Hepatocyte (in vitro differentiated cells): ENCODE results near the gene RBM19. TPM values are rescaled to one million over a fixed set of nuclear protein-coding genes. Genes with fewer than 3 reads are reported as not detected.
A peak's percentile ranks its signal among the peaks of the same experiment; 100 is the strongest.

Source experiments
- DNase-seq: peaks from one replicate; pipeline ENCODE4 v3.0.0-alpha.2; 2016; ENCODE audit warnings: low spot score
- H2AFZ ChIP-seq: fragments of 200-600 bp; sonication (generic); 2 replicates; pipeline ENCODE4 v1.6.0; 2016; ENCODE audit warnings: antibody characterized with exemption, mild to moderate bottlenecking
- H3K27ac ChIP-seq: fragments of 200-600 bp; sonication (generic); 2 replicates; pipeline ENCODE4 v1.5.1; 2016; ENCODE audit warnings: mild to moderate bottlenecking
- H3K27me3 ChIP-seq: fragments of 200-600 bp; sonication (generic); 2 replicates; pipeline ENCODE4 v1.6.1; 2016
- H3K36me3 ChIP-seq: fragments of 200-600 bp; sonication (generic); replicated peaks from 2 replicates; pipeline ENCODE4 v1.5.1; 2016; ENCODE audit warnings: low read depth; ENCODE audit not compliant: insufficient read depth
- H3K4me1 ChIP-seq: fragments of 200-600 bp; sonication (generic); 2 replicates; pipeline ENCODE4 v1.5.1; 2016; ENCODE audit warnings: mild to moderate bottlenecking, moderate library complexity; ENCODE audit not compliant: insufficient read depth
- H3K4me2 ChIP-seq: fragments of 200-600 bp; sonication (generic); 2 replicates; pipeline ENCODE4 v1.6.0; 2016
- H3K4me3 ChIP-seq: fragments of 200-600 bp; sonication (generic); 2 replicates; pipeline ENCODE4 v1.5.1; 2016; ENCODE audit warnings: mild to moderate bottlenecking
- H3K79me2 ChIP-seq: fragments of 200-600 bp; sonication (generic); 2 replicates; pipeline ENCODE4 v1.6.0; 2017; ENCODE audit warnings: mild to moderate bottlenecking
- H3K9me2 ChIP-seq: fragments of 200-600 bp; sonication (generic); replicated peaks from 2 replicates; pipeline ENCODE4 v1.6.0; 2017; ENCODE audit warnings: mild to moderate bottlenecking; ENCODE audit not compliant: insufficient read depth
- H3K9me3 ChIP-seq: fragments of 200-600 bp; sonication (generic); 2 replicates; pipeline ENCODE4 v1.5.1; 2016; ENCODE audit warnings: low read depth, mild to moderate bottlenecking
- H4K20me1 ChIP-seq: fragments of 200-600 bp; sonication (generic); 2 replicates; pipeline ENCODE4 v1.6.0; 2016; ENCODE audit warnings: mild to moderate bottlenecking; ENCODE audit not compliant: insufficient read depth, poor library complexity, severe bottlenecking
- EZH2 ChIP-seq: fragments of 200-600 bp; sonication (generic); IDR thresholded peaks from 2 replicates; pipeline ENCODE4 v1.6.1; 2016; ENCODE audit warnings: antibody characterized with exemption, mild to moderate bottlenecking, borderline replicate concordance
- EZH2phosphoT487 ChIP-seq: fragments of 200-600 bp; sonication (generic); IDR thresholded peaks from one replicate; pipeline ENCODE4 v1.6.1; 2018; ENCODE audit warnings: antibody characterized with exemption, mild to moderate bottlenecking, low read depth, moderate library complexity; ENCODE audit not compliant: unreplicated experiment, severe bottlenecking
- WGBS: methylation state at CpG from one replicate; pipeline ENCODE4 v1.1.6; 2016; ENCODE audit warnings: low lambda C conversion rate; ENCODE audit errors: missing lambda C conversion rate; 5-methylcytosine and 5-hydroxymethylcytosine counted together
- polyA plus RNA-seq: library from polyadenylated mRNA; unstranded; fragments of >200 nt; fragmentation: Nextera tagmentation; extraction: Ambion mirVana; gene quantifications from 2 replicates; pipeline ENCODE4 v1.2.1, GENCODE V29; 2016
- total RNA-seq: library from RNA; depleted of rRNA; stranded (reverse); fragments of >200 nt; gene quantifications from 2 replicates; pipeline ENCODE4 v1.2.3, GENCODE V29; 2014
- TF ChIP-seq, protein P1 (sequence below): fragments of 200-600 bp; sonication (generic); IDR thresholded peaks from 2 replicates; pipeline ENCODE4 v1.5.1; 2016; ENCODE audit warnings: antibody characterized with exemption, mild to moderate bottlenecking; ENCODE audit not compliant: poor library complexity

Gene RBM19
- total and polyA plus RNA-seq, 2 experiments from 2014 or later: 14.5 to 16.8 TPM

DNA sequence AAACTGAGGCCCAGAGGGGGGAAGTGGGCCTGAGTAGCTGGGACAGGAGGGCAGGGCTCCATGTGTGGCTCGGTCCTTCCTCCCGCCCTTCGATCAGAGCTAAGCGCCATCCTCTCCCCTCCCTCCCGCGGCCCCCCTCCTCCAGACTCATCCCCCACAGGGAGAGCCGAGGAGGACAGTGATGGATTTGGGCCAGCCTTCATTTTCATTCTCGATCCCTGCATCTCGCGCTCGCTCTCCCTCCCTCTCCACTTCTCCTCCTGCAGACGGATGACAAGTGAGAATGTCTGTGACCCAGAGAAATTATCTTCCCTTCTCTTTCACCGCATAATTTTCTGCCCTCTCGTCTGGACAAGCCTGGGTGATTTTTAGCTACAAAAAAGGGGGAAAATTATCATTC is 183.3 kb downstream of the RBM19 start:
- 66% methylated on average over 11 of the region's 14 CpGs for WGBS
- TF ChIP-seq EZH2phosphoT487 (no peak), EZH2 (no peak)
- TF ChIP-seq, protein P1, sequence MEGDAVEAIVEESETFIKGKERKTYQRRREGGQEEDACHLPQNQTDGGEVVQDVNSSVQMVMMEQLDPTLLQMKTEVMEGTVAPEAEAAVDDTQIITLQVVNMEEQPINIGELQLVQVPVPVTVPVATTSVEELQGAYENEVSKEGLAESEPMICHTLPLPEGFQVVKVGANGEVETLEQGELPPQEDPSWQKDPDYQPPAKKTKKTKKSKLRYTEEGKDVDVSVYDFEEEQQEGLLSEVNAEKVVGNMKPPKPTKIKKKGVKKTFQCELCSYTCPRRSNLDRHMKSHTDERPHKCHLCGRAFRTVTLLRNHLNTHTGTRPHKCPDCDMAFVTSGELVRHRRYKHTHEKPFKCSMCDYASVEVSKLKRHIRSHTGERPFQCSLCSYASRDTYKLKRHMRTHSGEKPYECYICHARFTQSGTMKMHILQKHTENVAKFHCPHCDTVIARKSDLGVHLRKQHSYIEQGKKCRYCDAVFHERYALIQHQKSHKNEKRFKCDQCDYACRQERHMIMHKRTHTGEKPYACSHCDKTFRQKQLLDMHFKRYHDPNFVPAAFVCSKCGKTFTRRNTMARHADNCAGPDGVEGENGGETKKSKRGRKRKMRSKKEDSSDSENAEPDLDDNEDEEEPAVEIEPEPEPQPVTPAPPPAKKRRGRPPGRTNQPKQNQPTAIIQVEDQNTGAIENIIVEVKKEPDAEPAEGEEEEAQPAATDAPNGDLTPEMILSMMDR: no peak
- no peak for DNase-seq

GRCh38 chr12:113781415-113782198 is 184.5 kb downstream of the RBM19 start:
- no peak overlapping the region for H3K4me3 ChIP-seq
- DNase-seq: no peak
- peaks cover 13% of the 10 kb centered on the region for H3K27me3 ChIP-seq
- H3K79me2 ChIP-seq: no peaks in the 10 kb centered on the region
- H3K4me2 ChIP-seq: peak overlapping the region; percentile 25
- H2AFZ ChIP-seq: no peak overlapping the region
- no peaks in the 10 kb centered on the region for H3K36me3 ChIP-seq
- no peak for TF ChIP-seq EZH2phosphoT487
- TF ChIP-seq, protein P1: no peak
- no peak for TF ChIP-seq EZH2
- no peaks in the 10 kb centered on the region for H3K9me2 ChIP-seq
- peak overlapping the region; percentile 28 for H3K27ac ChIP-seq
- H3K9me3 ChIP-seq: no peaks in the 10 kb centered on the region
- WGBS: 72% methylated on average over 10 of the region's 10 CpGs
- no peaks in the 10 kb centered on the region for H4K20me1 ChIP-seq
- H3K4me1 ChIP-seq: no peaks in the 10 kb centered on the region

More for the DNA sequence above, 183.3 kb downstream of the RBM19 start:
- no peaks in the 10 kb centered on the region for H3K4me1 ChIP-seq
- H3K36me3 ChIP-seq: no peaks in the 10 kb centered on the region
- H3K79me2 ChIP-seq: no peaks in the 10 kb centered on the region
- no peak overlapping the region for H3K4me2 ChIP-seq
- no peak overlapping the region for H3K4me3 ChIP-seq
- H2AFZ ChIP-seq: no peak overlapping the region
- H3K27me3 ChIP-seq: peaks cover 15% of the 10 kb centered on the region
- H3K9me2 ChIP-seq: no peaks in the 10 kb centered on the region
- H4K20me1 ChIP-seq: no peaks in the 10 kb centered on the region
- H3K27ac ChIP-seq: no peak overlapping the region
- H3K9me3 ChIP-seq: no peaks in the 10 kb centered on the region

- no peak for TF ChIP-seq EZH2
- TF ChIP-seq, protein P1: no peak
- TF ChIP-seq EZH2phosphoT487: no peak
- H3K4me3 ChIP-seq: no peak overlapping the region
- H3K27me3 ChIP-seq: peaks cover 5% of the 10 kb centered on the region
- H3K4me1 ChIP-seq: no peaks in the 10 kb centered on the region
- H4K20me1 ChIP-seq: no peaks in the 10 kb centered on the region
- H2AFZ ChIP-seq: no peak overlapping the region
- H3K79me2 ChIP-seq: no peaks in the 10 kb centered on the region
- no peaks in the 10 kb centered on the region for H3K9me2 ChIP-seq
- no peak for DNase-seq
- H3K27ac ChIP-seq: no peak overlapping the region
- no peak overlapping the region for H3K4me2 ChIP-seq
- 80% methylated on average over 2 of the region's 2 CpGs for WGBS
- H3K9me3 ChIP-seq: no peaks in the 10 kb centered on the region
- H3K36me3 ChIP-seq: no peaks in the 10 kb centered on the region
Measured at GRCh38 chr12:113779774-113780173, 186.4 kb downstream of the RBM19 start.
